DMS53 treated with DMSO at 0.1 percent for 48 hours (cell line): ENCODE measurements around the gene MLST8.
"Not testable (repeated sequence)": the region's sequence is repeated elsewhere in the genome, so short reads cannot be mapped to it uniquely, and the experiment has no call there.

Experiments used
- DNase-seq: peaks from one replicate; lab custom pipeline; 2025; ENCODE audit not compliant: unreplicated experiment; lab: John Stamatoyannopoulos, UW

Gene MLST8

GRCh38 chr16:2244926-2245795 is 39.9 kb downstream of the MLST8 start:
- DNase-seq = no peak

DNA sequence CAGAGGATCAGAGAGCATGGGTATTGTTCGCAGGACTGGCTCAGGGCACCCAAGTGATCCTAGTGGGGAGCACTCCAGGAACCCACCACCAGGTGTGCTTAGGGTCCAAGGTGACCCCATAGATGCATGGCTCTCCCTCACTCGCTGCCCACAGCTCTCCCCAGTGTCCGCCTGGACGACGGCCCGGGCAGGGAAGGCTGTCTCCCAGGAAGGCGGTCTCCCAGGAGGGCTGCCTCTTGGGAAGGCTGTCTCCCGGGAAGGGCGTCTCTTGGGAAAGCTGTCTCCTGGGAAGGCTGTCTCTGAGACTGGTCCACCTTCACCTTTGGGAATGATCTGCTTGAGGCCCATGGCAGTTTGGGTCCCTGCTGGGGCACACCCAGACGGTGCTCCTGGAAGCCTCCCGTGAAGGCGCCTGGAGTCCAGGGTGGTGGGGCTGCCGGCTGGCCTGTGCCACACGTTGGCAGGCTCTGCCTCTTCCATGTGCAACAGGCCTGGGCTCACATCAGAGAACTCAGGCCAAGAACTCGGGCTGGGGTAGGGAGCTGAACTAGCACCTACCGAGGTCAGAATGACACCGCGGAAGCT is 41.1 kb downstream of the MLST8 start:
- no peak for DNase-seq

DNA sequence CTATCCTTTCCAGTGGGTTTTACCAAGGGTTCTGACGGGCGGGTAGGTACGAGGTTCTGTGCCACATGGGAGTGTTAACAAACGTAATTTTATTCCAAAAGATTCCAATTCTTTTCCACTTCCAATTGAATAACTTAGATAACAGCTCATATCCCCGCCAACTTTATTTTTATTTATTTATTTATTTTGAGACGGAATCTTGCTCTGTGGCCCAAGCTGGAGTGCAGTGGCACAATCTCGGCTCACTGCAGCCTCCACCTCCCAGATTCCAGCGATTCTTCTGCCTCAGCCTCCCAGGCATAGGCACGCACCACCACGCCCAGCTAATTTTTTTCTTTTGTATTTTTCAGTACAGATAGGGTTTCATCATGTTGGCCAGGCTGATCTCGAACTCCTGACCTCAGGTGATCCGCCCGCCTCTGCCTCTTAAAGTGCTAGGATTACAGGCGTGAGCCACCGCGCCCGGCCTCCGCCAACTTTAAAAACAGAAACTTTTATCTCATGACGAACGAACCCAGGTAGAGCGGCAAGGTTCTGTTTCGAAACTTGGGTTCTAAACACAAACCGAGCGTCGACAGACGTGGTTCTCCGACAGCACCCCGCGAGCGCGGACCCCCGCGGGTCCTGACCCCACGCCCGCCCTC is 45.5 kb downstream of the MLST8 start:
- DNase-seq = no peak

GRCh38 chr16:2251296-2252111 is 46.2 kb downstream of the MLST8 start, which contains the start of gene ECI1:
TSS of gene ECI1 (minus strand) at chr16:2251587. CDS start at chr16:2251566, 21 bp downstream.
- DNase-seq = peak; percentile 80

GRCh38 chr16:2252806-2253148 is 47.5 kb downstream of the MLST8 start:
- no peak for DNase-seq

GRCh38 chr16:2253293-2253692 is 48.0 kb downstream of the MLST8 start:
- no peak for DNase-seq

- no peak for DNase-seq
Observed at GRCh38 chr16:2256531-2257140, 51.4 kb downstream of the MLST8 start.

DNA sequence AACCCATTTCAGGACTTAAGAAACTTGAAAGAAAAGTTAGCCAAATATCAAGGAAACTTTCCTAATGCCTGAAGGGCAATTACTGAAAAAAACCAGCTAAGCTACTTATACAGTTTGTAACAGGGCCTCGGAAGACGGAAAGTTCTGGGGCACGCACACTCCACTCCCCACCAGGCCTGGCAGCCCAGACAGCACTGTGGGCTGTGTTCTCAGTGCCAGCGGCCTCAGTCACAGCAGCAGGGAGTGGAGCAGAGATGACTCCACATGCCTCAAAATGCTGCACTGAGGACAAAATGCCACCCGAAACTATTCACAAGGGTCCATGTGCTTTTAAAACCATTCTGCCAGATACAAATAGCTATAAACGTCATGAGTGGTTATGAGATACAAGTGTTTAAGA is 52.5 kb downstream of the MLST8 start:
- DNase-seq = no peak

GRCh38 chr16:2258530-2258929 is 53.3 kb downstream of the MLST8 start:
- not testable (repeated sequence) for DNase-seq
